Upper lobe of right lung (tissue), 1 donor: Measurements from ENCODE around the gene UBE2K. TPM values are rescaled to one million over a fixed set of nuclear protein-coding genes. Genes with fewer than 3 reads are reported as not detected.

Experiments used
- ATAC-seq: fragments of 200-7000 bp; cut with Tn5 transposase; one replicate; pipeline ENCODE4 v1.9.1; 2020; ENCODE audit warnings: mild to moderate bottlenecking, moderate library complexity
- DNase-seq: peaks from one replicate; pipeline ENCODE4 v3.0.0-alpha.2; 2020
- H3K27ac ChIP-seq: fragments of 200-600 bp; one replicate; pipeline ENCODE4 v1.8.0; 2022
- H3K27me3 ChIP-seq: fragments of 200-600 bp; one replicate; pipeline ENCODE4 v1.8.0; 2022; ENCODE audit warnings: mild to moderate bottlenecking
- H3K36me3 ChIP-seq: fragments of 200-600 bp; one replicate; pipeline ENCODE4 v1.8.0; 2022
- H3K4me1 ChIP-seq: fragments of 200-600 bp; one replicate; pipeline ENCODE4 v1.8.0; 2022
- H3K4me3 ChIP-seq: fragments of 200-600 bp; one replicate; pipeline ENCODE4 v1.8.0; 2022; ENCODE audit warnings: mild to moderate bottlenecking
- H3K9me3 ChIP-seq: fragments of 200-600 bp; one replicate; pipeline ENCODE4 v1.8.0; 2022
- intact Hi-C: fragments of 100-400 bp; cut with DNase I; formaldehyde crosslinking; loops from one replicate; pipeline ENCODE4 v1.11.0; 2022
- total RNA-seq: library from RNA; stranded (reverse); fragmentation: NEBNext Ultra II Directional; extraction: Animal tissue kit (Norgen Biotek cat#: 25700); gene quantifications from one replicate; pipeline ENCODE4 v1.2.1, GENCODE V29; 2021
- TF ChIP-seq, protein P1 (sequence below): fragments of 200-600 bp; IDR thresholded peaks from one replicate; pipeline ENCODE4 v1.8.0; 2022; ENCODE audit warnings: antibody characterized with exemption
- donor health status: DM: no; HTN: yes; CAD: no; lungs with severe emphysema.

UBE2K gene
- total RNA-seq, 1 donor from 2014 or later, result 51.4 TPM

GRCh38 chr4:39682138-39682537, 15.8 kb upstream of the UBE2K start:
- Histone ChIP-seq H3K36me3 (no peaks in the 10 kb centered on the region), H3K27ac (no peak overlapping the region), H3K9me3 (no peaks in the 10 kb centered on the region), H3K4me1 (no peaks in the 10 kb centered on the region), H3K4me3 (no peak overlapping the region), H3K27me3 (no peaks in the 10 kb centered on the region)
- TF ChIP-seq, protein P1, sequence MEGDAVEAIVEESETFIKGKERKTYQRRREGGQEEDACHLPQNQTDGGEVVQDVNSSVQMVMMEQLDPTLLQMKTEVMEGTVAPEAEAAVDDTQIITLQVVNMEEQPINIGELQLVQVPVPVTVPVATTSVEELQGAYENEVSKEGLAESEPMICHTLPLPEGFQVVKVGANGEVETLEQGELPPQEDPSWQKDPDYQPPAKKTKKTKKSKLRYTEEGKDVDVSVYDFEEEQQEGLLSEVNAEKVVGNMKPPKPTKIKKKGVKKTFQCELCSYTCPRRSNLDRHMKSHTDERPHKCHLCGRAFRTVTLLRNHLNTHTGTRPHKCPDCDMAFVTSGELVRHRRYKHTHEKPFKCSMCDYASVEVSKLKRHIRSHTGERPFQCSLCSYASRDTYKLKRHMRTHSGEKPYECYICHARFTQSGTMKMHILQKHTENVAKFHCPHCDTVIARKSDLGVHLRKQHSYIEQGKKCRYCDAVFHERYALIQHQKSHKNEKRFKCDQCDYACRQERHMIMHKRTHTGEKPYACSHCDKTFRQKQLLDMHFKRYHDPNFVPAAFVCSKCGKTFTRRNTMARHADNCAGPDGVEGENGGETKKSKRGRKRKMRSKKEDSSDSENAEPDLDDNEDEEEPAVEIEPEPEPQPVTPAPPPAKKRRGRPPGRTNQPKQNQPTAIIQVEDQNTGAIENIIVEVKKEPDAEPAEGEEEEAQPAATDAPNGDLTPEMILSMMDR, result no peak
- no peak for DNase-seq
- intact Hi-C loops, result no loop called here
- peak; percentile 47 for ATAC-seq

GRCh38 chr4:39685990-39686389, 11.9 kb upstream of the UBE2K start:
- H3K27me3 ChIP-seq, result no peaks in the 10 kb centered on the region
- intact Hi-C loops, result no loop called here
- DNase-seq (no peak), ATAC-seq (no peak)
- TF ChIP-seq, protein P1, result no peak
- H3K4me3 ChIP-seq, result no peak overlapping the region
- H3K9me3 ChIP-seq, result no peaks in the 10 kb centered on the region
- no peaks in the 10 kb centered on the region for H3K4me1 ChIP-seq
- H3K36me3 ChIP-seq, result no peaks in the 10 kb centered on the region
- H3K27ac ChIP-seq, result no peak overlapping the region

DNA sequence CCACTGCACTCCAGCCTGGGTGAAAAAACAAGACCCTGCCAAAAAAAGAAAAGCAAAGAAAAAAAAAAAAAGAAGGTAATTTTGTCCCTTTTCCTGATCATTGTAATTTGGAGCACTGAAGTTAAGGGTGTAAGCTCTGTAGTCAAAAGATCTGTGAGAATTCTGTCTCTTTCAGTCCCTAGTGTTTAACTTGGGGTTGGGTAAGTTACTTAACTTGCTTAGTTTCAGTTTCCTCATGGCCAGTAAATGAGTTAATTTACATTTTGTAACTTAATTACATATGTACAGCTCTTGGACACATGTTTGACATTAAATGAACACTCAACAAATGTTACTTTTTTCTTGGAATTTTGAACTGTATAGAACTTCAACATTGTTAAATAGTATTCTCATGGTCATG, 10.9 kb upstream of the UBE2K start:
- DNase-seq (no peak), ATAC-seq (no peak)
- TF ChIP-seq, protein P1, result no peak
- no peaks in the 10 kb centered on the region for H3K27me3 ChIP-seq
- H3K36me3 ChIP-seq, result no peaks in the 10 kb centered on the region
- H3K27ac ChIP-seq, result no peak overlapping the region
- no peaks in the 10 kb centered on the region for H3K4me1 ChIP-seq
- no peaks in the 10 kb centered on the region for H3K9me3 ChIP-seq
- intact Hi-C loops, result no loop called here
- H3K4me3 ChIP-seq, result no peak overlapping the region

- no peak for ATAC-seq
- TF ChIP-seq, protein P1, result no peak
- intact Hi-C loops, result no loop called here
Measured at GRCh38 chr4:39689970-39690369, 8.0 kb upstream of the UBE2K start.

GRCh38 chr4:39698424-39699009, 581 bp downstream of the UBE2K start:
- intact Hi-C loops, result no loop called here
- TF ChIP-seq, protein P1, result no peak
- Histone ChIP-seq H3K36me3 (peaks cover 16% of the 10 kb centered on the region), H3K4me3 (peak overlapping the region; percentile 78), H3K27ac (peak overlapping the region; percentile 90), H3K27me3 (no peaks in the 10 kb centered on the region), H3K4me1 (peaks cover 30% of the 10 kb centered on the region), H3K9me3 (no peaks in the 10 kb centered on the region)
- ATAC-seq, result peak; percentile 55
- peak; percentile 76 for DNase-seq

More at GRCh38 chr4:39689970-39690369, 8.0 kb upstream of the UBE2K start:
- Histone ChIP-seq H3K36me3 (no peaks in the 10 kb centered on the region), H3K4me1 (no peaks in the 10 kb centered on the region), H3K27me3 (no peaks in the 10 kb centered on the region), H3K9me3 (no peaks in the 10 kb centered on the region), H3K4me3 (no peak overlapping the region), H3K27ac (no peak overlapping the region)
- DNase-seq, result no peak
